ENCODE results near the gene PQBP1. TPM values are rescaled to one million over a fixed set of nuclear protein-coding genes. Genes with fewer than 3 reads are reported as not detected.

PQBP1 gene
- total RNA-seq, 1 donor from 2014 or later = 53.5 TPM

DNA sequence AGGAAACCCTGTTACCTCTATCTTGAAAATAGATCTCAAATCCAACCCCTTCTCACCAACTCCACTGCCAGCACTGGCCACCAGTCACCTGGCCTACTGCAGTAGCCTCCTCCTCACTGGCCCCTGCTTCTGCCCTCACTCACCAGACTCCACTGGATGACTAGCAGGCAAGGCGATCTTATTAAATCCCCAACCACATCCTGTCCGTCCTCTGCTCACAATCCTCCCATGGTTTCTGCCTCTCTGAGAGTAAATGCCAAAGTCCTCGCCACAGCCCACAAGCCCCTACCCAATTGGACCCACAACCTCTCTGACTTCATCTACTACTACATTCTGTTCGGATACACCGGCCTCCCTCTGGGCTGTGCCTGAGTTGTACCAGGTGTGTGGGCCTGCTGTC lies 26.5 kb downstream of the PQBP1 start:
- no peak for ATAC-seq

DNA sequence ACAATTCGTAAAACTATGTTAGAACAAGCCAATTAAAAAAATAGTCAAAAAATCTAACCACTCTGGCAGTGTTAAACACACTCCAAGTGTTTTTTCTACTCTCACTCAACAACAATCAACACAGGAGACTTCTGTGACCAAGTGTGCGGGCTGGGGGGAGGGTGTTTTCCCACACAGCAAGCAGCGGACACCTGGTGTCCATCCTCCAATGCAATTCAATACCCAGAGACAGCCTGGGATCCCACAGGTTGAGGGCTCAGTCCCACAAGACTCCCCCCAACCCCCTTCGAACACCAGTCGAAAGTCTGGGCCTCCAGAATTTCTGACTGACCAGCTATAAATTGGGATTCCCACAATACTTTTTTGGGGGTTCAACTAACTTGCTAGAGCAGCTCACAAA lies 29.4 kb downstream of the PQBP1 start:
- ATAC-seq = no peak

DNA sequence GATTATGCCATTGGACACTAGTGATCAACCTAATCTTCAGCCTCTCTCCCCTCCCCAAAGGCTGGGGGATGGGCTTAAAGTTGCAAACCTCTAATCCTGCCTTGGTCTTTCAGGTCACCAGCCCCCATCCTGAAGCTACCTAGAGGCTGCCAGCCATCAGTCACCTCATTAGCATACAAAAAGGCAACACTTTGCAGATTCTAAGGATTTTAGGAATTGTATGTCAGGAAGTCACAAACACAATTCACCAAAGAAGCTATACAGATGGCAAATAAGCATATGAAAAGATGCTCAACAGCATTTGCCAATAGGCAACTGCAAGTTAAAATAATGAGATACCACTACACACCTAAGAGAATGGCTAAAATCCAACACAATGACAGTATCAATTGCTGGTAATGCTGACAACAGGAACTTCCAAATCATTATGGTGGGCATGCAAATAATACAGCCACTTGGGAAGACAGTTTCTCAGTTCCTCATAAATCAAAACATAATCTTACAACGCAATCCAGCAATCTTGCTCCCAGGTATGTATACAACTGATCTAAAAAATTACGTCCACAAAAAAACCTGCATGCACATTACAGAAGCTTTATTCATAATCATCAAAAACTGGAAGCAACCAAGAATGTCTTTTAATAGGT lies 30.1 kb downstream of the PQBP1 start:
- ATAC-seq = no peak

- ATAC-seq = no peak
Observed at GRCh38 chrX:48933757-48934156, 36.0 kb downstream of the PQBP1 start.

GRCh38 chrX:48934581-48935300 lies 37.0 kb downstream of the PQBP1 start:
- ATAC-seq = no peak

DNA sequence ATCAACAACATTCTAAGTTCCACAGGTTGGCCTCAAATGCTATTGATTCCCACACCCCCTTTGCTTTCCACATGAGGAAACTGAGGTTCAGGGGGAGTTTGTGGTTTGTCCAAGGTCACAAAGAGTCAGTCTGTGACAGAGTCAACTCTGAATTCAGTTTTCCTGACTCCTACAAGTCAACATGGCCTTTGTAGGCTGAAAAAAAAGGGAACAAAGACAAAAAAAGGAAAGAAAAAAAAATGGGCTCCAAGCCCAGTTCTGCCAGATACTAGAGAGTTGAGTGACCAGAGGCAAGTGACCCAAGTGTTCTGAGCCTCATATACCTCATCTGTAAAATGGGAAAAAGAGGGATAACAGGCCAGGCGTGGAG lies 37.6 kb downstream of the PQBP1 start:
- no peak for ATAC-seq

DNA sequence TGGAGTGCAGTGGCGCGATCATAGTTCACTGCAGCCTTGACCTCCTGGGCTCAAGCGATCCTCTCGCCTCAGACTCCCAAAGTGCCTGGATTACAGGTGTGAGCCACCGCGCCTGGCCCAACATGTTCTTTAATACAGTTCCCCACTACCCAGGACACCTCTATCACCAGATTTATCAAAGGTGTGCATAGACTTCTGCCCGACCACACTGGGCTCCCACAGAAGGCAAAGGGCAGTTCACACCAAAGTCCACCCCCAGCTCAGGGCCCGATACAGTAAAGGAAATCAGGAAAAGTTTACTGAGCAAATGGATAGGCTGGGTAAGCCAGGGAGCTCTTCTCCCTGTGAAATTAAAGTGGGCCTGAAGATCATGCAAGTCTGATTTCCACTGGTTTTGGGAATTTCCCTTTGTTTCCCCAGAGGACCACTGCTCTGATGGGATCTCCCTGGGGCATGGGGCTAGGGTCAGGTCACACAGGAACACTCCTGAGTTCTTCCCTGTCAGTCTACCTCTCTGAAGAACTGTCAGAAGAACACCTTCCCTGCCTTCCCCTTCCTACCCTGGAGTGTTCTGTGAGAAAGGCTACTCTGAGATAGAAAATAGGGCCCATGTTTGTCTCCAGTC lies 38.8 kb downstream of the PQBP1 start:
- no peak for ATAC-seq

DNA sequence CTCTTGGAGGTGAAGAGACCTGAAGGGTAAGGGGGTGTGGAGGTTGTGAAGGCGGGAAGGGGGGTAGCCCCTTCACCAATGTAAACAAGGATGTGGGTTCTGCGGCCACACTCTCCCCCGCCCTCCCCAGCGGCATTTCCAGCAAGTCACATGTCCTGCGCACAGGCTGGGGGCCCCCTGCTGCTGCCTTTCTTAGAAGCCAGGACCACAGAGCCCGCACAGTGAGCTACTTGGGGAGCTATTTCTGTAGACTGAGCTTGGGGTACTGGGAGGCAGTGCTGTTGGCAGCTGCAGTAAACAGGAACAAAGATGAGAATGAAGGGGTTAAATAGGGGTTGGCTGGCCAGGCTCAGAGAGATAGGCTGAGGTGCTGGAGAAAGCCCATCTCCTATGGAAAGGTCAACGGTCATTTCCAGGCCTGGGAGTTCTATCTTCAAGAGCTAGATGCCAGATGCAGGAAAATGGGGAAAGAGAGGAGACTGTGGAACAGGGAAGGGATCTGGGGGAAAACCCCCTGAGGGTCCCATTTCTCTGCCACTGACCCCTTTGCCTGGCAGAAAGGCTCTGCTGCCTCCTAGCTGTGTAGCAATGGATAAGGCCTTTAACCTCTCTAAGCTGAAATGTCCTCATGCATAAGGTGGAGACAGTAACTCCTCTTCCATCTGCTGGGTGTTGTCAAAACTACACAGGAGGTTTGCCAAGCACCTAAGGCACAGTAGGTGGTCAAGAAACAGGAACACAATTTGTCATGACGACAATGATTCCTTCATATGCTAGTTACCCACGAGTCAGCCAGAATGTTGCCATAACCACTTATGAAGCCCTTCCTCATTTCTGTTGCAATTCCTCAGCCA lies 39.6 kb downstream of the PQBP1 start:
- ATAC-seq = peak; percentile 70

- ATAC-seq = peak; percentile 26
Observed at GRCh38 chrX:48938721-48939425, 41.1 kb downstream of the PQBP1 start.

GRCh38 chrX:48939524-48940228 lies 41.9 kb downstream of the PQBP1 start:
- no peak for ATAC-seq

GRCh38 chrX:48940404-48940955 lies 42.8 kb downstream of the PQBP1 start:
- no peak for ATAC-seq

- ATAC-seq = no peak
Observed at GRCh38 chrX:48942895-48943294, 45.2 kb downstream of the PQBP1 start.

- peak; percentile 58 for ATAC-seq
Observed at GRCh38 chrX:48945517-48946348, 48.0 kb downstream of the PQBP1 start.

- ATAC-seq = no peak
Observed at GRCh38 chrX:48948589-48948988, 50.9 kb downstream of the PQBP1 start.

Other genes with a start within 250 kb of the PQBP1 start
- gene WAS, start 214.1 kb upstream of the PQBP1 start, total RNA-seq = 1.2 TPM
- 6.4 TPM for gene SUV39H1, start 201.2 kb upstream of the PQBP1 start, total RNA-seq
- 0.52 TPM for gene GLOD5, start 136.2 kb upstream of the PQBP1 start, total RNA-seq
- gene GATA1, start 111.3 kb upstream of the PQBP1 start, total RNA-seq = not detected
- gene HDAC6, start 95.9 kb upstream of the PQBP1 start, total RNA-seq = 46.5 TPM
- gene ERAS, start 71.4 kb upstream of the PQBP1 start, total RNA-seq = not detected
- 0.36 TPM for gene PCSK1N, start 62.3 kb upstream of the PQBP1 start, total RNA-seq
- gene TIMM17B, start 162 bp upstream of the PQBP1 start, total RNA-seq = 33.9 TPM
- gene SLC35A2, start 13.7 kb downstream of the PQBP1 start, total RNA-seq = 17.4 TPM
- 4.4 TPM for gene PIM2, start 21.1 kb downstream of the PQBP1 start, total RNA-seq
- gene OTUD5, start 59.7 kb downstream of the PQBP1 start, total RNA-seq = 20.3 TPM
- gene KCND1, start 73.9 kb downstream of the PQBP1 start, total RNA-seq = 0.28 TPM
- 21.2 TPM for gene GRIPAP1, start 104.3 kb downstream of the PQBP1 start, total RNA-seq
- 20.2 TPM for gene TFE3, start 145.4 kb downstream of the PQBP1 start, total RNA-seq
- gene CCDC120, start 161.1 kb downstream of the PQBP1 start, total RNA-seq = 27.7 TPM
- 4.8 TPM for gene PRAF2, start 176.1 kb downstream of the PQBP1 start, total RNA-seq
- 30.3 TPM for gene WDR45, start 182.0 kb downstream of the PQBP1 start, total RNA-seq
- gene GPKOW, start 225.8 kb downstream of the PQBP1 start, total RNA-seq = 11.9 TPM

Data from esophagus mucosa (tissue), 1 donor.